Neural cell (in vitro differentiated cells): Measurements from ENCODE around the gene CEBPZOS.

ENCODE experiments used
- EP300 ChIP-seq: fragments of 450-650 bp; conservative IDR thresholded peaks from 2 replicates; pipeline ENCODE4 v1.6.1; 2014; ENCODE audit warnings: antibody characterized with exemption, mild to moderate bottlenecking, moderate library complexity; ENCODE audit not compliant: poor library complexity, severe bottlenecking
- POLR2AphosphoS5 ChIP-seq: IDR thresholded peaks from 2 replicates; pipeline ENCODE4 v1.6.1; 2012
- TAF1 ChIP-seq: IDR thresholded peaks from 2 replicates; pipeline ENCODE4 v1.6.1; 2012; ENCODE audit warnings: low read depth
- TF ChIP-seq, protein P1 (sequence below): fragments of 450-650 bp; IDR thresholded peaks from 2 replicates; pipeline ENCODE4 v1.5.1; 2014; ENCODE audit warnings: antibody characterized with exemption, mild to moderate bottlenecking, moderate library complexity; ENCODE audit not compliant: poor library complexity, severe bottlenecking
- TF ChIP-seq, protein P2 (sequence below): IDR thresholded peaks from 2 replicates; pipeline ENCODE4 v1.6.1; 2012; ENCODE audit warnings: borderline replicate concordance

DNA sequence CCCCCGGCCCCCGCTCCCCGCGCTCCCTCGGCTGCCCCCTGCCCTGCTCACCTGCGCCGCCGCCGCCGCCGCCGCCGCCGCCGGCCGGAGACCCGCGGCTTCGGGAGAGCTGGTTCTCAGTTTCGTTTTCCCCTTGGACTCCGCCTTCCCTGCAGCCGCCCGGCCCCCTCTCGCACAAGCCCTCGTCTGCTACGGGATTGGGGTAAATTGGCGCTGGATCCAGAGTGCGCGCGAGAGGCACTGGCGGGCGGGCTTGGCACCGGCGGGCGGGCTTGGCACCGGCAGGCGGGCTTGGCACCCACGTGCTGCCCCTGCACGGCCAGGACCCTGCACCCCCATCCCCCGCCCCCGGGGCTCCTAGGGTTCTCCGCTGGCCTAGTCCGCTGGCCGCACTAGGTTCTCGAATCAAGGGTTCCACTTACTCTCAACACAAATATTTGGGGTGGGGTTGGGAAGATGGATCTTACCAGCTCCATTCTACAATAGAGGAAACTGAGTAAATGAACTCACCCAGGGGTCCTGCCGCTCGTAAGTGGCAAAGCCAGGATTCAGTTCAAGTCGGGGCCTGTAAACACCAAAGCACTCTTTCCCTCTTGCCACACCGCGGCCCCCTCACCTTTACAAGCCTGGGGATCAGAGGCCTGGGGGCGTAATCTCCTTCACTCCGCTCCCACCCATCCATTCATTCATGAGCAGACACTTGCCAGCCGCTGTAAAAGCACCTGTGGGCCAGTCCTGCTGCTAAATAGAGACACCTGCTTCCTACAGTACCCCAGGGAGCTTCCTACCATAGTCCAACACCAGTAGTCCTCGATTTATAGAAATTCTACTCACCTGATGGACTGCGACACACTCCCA is 39.2 kb upstream of the CEBPZOS start, which contains the start of gene EIF2AK2:
- TF ChIP-seq POLR2AphosphoS5 (no peak), EP300 (no peak), TAF1 (no peak)
- TF ChIP-seq, protein P1, sequence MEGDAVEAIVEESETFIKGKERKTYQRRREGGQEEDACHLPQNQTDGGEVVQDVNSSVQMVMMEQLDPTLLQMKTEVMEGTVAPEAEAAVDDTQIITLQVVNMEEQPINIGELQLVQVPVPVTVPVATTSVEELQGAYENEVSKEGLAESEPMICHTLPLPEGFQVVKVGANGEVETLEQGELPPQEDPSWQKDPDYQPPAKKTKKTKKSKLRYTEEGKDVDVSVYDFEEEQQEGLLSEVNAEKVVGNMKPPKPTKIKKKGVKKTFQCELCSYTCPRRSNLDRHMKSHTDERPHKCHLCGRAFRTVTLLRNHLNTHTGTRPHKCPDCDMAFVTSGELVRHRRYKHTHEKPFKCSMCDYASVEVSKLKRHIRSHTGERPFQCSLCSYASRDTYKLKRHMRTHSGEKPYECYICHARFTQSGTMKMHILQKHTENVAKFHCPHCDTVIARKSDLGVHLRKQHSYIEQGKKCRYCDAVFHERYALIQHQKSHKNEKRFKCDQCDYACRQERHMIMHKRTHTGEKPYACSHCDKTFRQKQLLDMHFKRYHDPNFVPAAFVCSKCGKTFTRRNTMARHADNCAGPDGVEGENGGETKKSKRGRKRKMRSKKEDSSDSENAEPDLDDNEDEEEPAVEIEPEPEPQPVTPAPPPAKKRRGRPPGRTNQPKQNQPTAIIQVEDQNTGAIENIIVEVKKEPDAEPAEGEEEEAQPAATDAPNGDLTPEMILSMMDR = no peak
- TF ChIP-seq, protein P2, sequence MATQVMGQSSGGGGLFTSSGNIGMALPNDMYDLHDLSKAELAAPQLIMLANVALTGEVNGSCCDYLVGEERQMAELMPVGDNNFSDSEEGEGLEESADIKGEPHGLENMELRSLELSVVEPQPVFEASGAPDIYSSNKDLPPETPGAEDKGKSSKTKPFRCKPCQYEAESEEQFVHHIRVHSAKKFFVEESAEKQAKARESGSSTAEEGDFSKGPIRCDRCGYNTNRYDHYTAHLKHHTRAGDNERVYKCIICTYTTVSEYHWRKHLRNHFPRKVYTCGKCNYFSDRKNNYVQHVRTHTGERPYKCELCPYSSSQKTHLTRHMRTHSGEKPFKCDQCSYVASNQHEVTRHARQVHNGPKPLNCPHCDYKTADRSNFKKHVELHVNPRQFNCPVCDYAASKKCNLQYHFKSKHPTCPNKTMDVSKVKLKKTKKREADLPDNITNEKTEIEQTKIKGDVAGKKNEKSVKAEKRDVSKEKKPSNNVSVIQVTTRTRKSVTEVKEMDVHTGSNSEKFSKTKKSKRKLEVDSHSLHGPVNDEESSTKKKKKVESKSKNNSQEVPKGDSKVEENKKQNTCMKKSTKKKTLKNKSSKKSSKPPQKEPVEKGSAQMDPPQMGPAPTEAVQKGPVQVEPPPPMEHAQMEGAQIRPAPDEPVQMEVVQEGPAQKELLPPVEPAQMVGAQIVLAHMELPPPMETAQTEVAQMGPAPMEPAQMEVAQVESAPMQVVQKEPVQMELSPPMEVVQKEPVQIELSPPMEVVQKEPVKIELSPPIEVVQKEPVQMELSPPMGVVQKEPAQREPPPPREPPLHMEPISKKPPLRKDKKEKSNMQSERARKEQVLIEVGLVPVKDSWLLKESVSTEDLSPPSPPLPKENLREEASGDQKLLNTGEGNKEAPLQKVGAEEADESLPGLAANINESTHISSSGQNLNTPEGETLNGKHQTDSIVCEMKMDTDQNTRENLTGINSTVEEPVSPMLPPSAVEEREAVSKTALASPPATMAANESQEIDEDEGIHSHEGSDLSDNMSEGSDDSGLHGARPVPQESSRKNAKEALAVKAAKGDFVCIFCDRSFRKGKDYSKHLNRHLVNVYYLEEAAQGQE = no peak
